Neural progenitor cell (in vitro differentiated cells): ENCODE results near the gene PTRH2.

Source experiments
- EZH2 ChIP-seq: fragments of 200-600 bp; sonication (generic); IDR thresholded peaks from 2 replicates; pipeline ENCODE4 v1.6.1; 2017; ENCODE audit warnings: antibody characterized with exemption, mild to moderate bottlenecking, moderate library complexity
- EZH2phosphoT487 ChIP-seq: fragments of 200-600 bp; sonication (generic); IDR thresholded peaks from 2 replicates; pipeline ENCODE4 v1.6.1; 2017; ENCODE audit warnings: antibody characterized with exemption
- TF ChIP-seq, protein P1 (sequence below): fragments of 200-600 bp; sonication (generic); IDR thresholded peaks from 2 replicates; pipeline ENCODE4 v1.5.1; 2017; ENCODE audit warnings: antibody characterized with exemption, mild to moderate bottlenecking

DNA sequence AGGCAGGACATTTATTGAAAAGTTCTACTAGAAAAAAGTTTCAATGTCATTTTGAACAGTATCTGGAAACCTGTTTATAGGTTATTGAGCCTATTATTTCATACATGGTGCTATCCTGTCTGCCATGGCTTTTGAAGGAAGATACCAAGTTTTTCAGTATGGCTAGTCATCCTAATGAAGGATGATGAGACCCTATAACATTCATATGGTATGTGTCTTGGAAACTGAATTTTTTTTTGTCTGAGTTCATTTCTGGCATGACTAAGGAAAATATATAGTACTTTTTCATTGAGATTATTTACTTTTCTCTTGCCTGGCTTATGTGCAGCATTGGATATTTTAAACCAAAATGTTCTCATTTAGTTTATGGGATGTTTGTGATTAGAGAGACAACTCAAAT is 57.3 kb downstream of the PTRH2 start:
- TF ChIP-seq, protein P1, sequence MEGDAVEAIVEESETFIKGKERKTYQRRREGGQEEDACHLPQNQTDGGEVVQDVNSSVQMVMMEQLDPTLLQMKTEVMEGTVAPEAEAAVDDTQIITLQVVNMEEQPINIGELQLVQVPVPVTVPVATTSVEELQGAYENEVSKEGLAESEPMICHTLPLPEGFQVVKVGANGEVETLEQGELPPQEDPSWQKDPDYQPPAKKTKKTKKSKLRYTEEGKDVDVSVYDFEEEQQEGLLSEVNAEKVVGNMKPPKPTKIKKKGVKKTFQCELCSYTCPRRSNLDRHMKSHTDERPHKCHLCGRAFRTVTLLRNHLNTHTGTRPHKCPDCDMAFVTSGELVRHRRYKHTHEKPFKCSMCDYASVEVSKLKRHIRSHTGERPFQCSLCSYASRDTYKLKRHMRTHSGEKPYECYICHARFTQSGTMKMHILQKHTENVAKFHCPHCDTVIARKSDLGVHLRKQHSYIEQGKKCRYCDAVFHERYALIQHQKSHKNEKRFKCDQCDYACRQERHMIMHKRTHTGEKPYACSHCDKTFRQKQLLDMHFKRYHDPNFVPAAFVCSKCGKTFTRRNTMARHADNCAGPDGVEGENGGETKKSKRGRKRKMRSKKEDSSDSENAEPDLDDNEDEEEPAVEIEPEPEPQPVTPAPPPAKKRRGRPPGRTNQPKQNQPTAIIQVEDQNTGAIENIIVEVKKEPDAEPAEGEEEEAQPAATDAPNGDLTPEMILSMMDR = no peak
- no peak for TF ChIP-seq EZH2
- TF ChIP-seq EZH2phosphoT487 = no peak
